K562 (cell line): ENCODE data around the gene SEC11A. TPM values are rescaled to one million over a fixed set of nuclear protein-coding genes. Genes with fewer than 3 reads are reported as not detected.

Experiments used
- BDP1 ChIP-seq: IDR thresholded peaks from 3 replicates; pipeline ENCODE4 v1.6.1; 2011; ENCODE audit not compliant: insufficient read length, insufficient read depth
- CBX2 ChIP-seq: fragments of 200-600 bp; sonication (generic); IDR thresholded peaks from one replicate; pipeline ENCODE4 v1.6.1; 2012; ENCODE audit warnings: mild to moderate bottlenecking, low read length, inconsistent platforms; ENCODE audit not compliant: insufficient read depth, poor library complexity, severe bottlenecking
- CHD2 ChIP-seq: IDR thresholded peaks from 2 replicates; pipeline ENCODE4 v1.6.1; 2011; ENCODE audit warnings: low read depth, low read length
- ETS2 ChIP-seq: IDR thresholded peaks from 2 replicates; pipeline ENCODE4 v1.6.1; 2016; ENCODE audit warnings: borderline replicate concordance, missing genetic modification characterization, mild to moderate bottlenecking, moderate library complexity, missing compliant biosample characterization; ENCODE audit not compliant: poor library complexity, severe bottlenecking
- ETV1 ChIP-seq: fragments of 450-650 bp; conservative IDR thresholded peaks from 2 replicates; pipeline ENCODE4 v1.6.1; 2016; ENCODE audit warnings: missing genetic modification characterization, control low read depth, low read depth, missing compliant biosample characterization
- FOXA1 ChIP-seq: fragments of 450-650 bp; IDR thresholded peaks from 2 replicates; pipeline ENCODE4 v1.6.1; 2016; ENCODE audit warnings: mild to moderate bottlenecking, borderline replicate concordance
- GTF2A2 ChIP-seq: IDR thresholded peaks from 2 replicates; pipeline ENCODE4 v1.6.1; 2016; ENCODE audit warnings: mild to moderate bottlenecking, missing genetic modification characterization, missing compliant biosample characterization
- MTA1 ChIP-seq: fragments of 450-650 bp; IDR thresholded peaks from 2 replicates; pipeline ENCODE4 v1.6.1; 2017; ENCODE audit warnings: borderline replicate concordance
- PHTF2 ChIP-seq: fragments of 250-450 bp; sonication (Bioruptor Pico); IDR thresholded peaks from 2 replicates; pipeline ENCODE4 v1.5.0; 2021; ENCODE audit warnings: mild to moderate bottlenecking
- POLR2B ChIP-seq: fragments of 450-650 bp; IDR thresholded peaks from 2 replicates; pipeline ENCODE4 v1.6.1; 2018; ENCODE audit warnings: low read depth; ENCODE audit not compliant: partially characterized antibody
- RFX5 ChIP-seq: IDR thresholded peaks from 2 replicates; pipeline ENCODE4 v1.6.1; 2011; ENCODE audit warnings: low read depth, mild to moderate bottlenecking, improper control_type of control experiment, low read length
- SMARCA4 ChIP-seq: fragments of 450-650 bp; IDR thresholded peaks from 2 replicates; pipeline ENCODE4 v1.6.1; 2016
- UBTF ChIP-seq, 2 experiments: IDR thresholded peaks; 2 replicates each; pipeline ENCODE4 v1.6.1; 2012; ENCODE audit warnings: improper control_type of control experiment in 2 of 2, low read depth in 2 of 2, low read length in 2 of 2, borderline replicate concordance in 1 of 2
- ZNF699 ChIP-seq: fragments of 250-450 bp; sonication (Bioruptor Pico); IDR thresholded peaks from 2 replicates; pipeline ENCODE4 v1.8.0; 2021; ENCODE audit warnings: mild to moderate bottlenecking, moderate library complexity; ENCODE audit not compliant: insufficient replicate concordance
- ZNF76 ChIP-seq: fragments of 250-450 bp; sonication (Bioruptor Pico); IDR thresholded peaks from 2 replicates; pipeline ENCODE4 v1.4.0; 2020; ENCODE audit warnings: mild to moderate bottlenecking, moderate library complexity, borderline replicate concordance
- polyA plus RNA-seq, 8 experiments: library from polyadenylated mRNA; depleted of rRNA in 4 of 8; stranded (reverse) in 5 of 8; unstranded in 3 of 8; fragments of >200 nt; fragmentation: Nextera tagmentation in 2 of 8; fragmentation: Illumina TruSeq in 1 of 8; extraction: Ambion mirVana in 2 of 8; extraction: Trizol in 1 of 8; gene quantifications; 2 replicates each; pipeline versions ENCODE4 v1.2.1 to v1.2.3, GENCODE V29; 2011 to 2014; ENCODE audit warnings: inconsistent platforms in 1 of 8, missing spikeins in 1 of 8
- total RNA-seq, 7 experiments: library from RNA; depleted of rRNA in 6 of 7; stranded (reverse); fragments of >200 nt in 6 of 7; fragmentation: Illumina TruSeq in 2 of 7; extraction: Trizol in 2 of 7; gene quantifications; 2 replicates each; pipeline versions ENCODE4 v1.2.1 to v1.2.3, GENCODE V29; 2011 to 2021; ENCODE audit warnings: low replicate concordance in 1 of 7

SEC11A gene
- total and polyA plus RNA-seq, 9 of the 15 experiments (the other 6 are each of a cell fraction or from before 2014, with no cell fraction given) = 175 to 310 (median 229) TPM

- TF ChIP-seq UBTF (IDR thresholded peaks at IDR 0.05; ENCODE audit: borderline replicate concordance in 1 of 2, low read depth in 2 of 2, low read length in 2 of 2) (no peak), RFX5 (no peak), FOXA1 (no peak), PHTF2 (CRISPR knock-in tag) (no peak), GTF2A2 (tag) (no peak), ZNF699 (CRISPR knock-in tag) (no peak), ZNF76 (no peak), BDP1 (no peak), CBX2 (no peak), ETV1 (tag) (no peak), POLR2B (no peak), CHD2 (no peak), MTA1 (no peak), SMARCA4 (no peak), ETS2 (tag) (no peak)
Measured at GRCh38 chr15:84643838-84644237, 72.1 kb downstream of the SEC11A start (continued).
